ENCODE data around the gene KRTAP20-4. TPM values are rescaled to one million over a fixed set of nuclear protein-coding genes. Genes with fewer than 3 reads are reported as not detected.

The KRTAP20-4 gene
- total and polyA plus RNA-seq, 9 of the 15 experiments (the other 6 are each of a cell fraction or from before 2014, with no cell fraction given): not detected

DNA sequence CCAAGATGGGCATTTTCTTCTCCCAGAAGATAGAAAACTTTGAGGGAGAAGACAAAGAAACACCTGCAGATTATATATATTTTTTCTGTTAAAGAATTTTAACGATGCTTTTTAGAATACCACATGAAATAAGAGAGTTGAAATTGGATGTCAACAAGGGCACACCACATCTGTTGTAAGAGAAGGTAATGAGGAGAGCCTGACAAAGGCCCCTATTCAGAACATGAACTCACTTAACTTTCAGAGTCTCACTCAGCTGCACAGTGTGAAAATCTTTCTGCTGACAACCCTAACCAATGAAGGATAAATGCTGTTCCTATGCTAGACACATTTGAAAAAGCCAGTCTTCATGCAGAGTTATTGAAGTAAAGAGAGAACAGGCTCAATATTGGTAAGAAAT lies 37.6 kb upstream of the KRTAP20-4 start:
- peaks cover 1% of the 10 kb centered on the region for H3K9me3 ChIP-seq (replicated peaks; ENCODE audit: control insufficient read depth, insufficient read depth, low read depth, low read length)
- no peaks in the 10 kb centered on the region for H3K4me1 ChIP-seq (replicated peaks in 1 of 2; ENCODE audit: control insufficient read depth in 2 of 2, insufficient read depth in 2 of 2, low read length in 2 of 2)
- no peaks in the 10 kb centered on the region for H3K9me1 ChIP-seq (ENCODE audit: control insufficient read depth, insufficient read depth, low read length)
- ChIA-PET POLR2A (no interaction called here), CTCF (ENCODE audit: low intra/inter-chr PET ratio) (no interaction called here)
- no peak overlapping the region for H3K4me2 ChIP-seq (ENCODE audit: insufficient read depth, low read length)
- no peaks in the 10 kb centered on the region for H4K20me1 ChIP-seq (replicated peaks; ENCODE audit: control insufficient read depth, insufficient read depth, low read length)
- H2AFZ ChIP-seq (ENCODE audit: low read depth, low read length): no peak overlapping the region
- H3K79me2 ChIP-seq (ENCODE audit: control insufficient read depth, insufficient read depth, low read length): no peaks in the 10 kb centered on the region
- no peak for ATAC-seq
- FAIRE-seq: no peak
- intact Hi-C loops (cut with micrococcal nuclease): no loop called here
- H3K4me3 ChIP-seq: no peak overlapping the region
- no peak overlapping the region for H3K9ac ChIP-seq (ENCODE audit: insufficient read depth in 1 of 2, low read depth in 2 of 2, low read length in 2 of 2)
- no peak overlapping the region for H3K27ac ChIP-seq (ENCODE audit: extremely low read depth, low read depth, low read length)
- no peak for DNase-seq (ENCODE audit: extremely low read depth in 1 of 4, low spot score in 3 of 4)
- BruUV-seq (replicated peaks): no TSS peak
- in situ Hi-C loops (cut with MboI): no loop called here
- no peaks in the 10 kb centered on the region for H3K27me3 ChIP-seq (ENCODE audit: control insufficient read depth in 2 of 2, insufficient read depth in 2 of 2, low read length in 2 of 2)
- no peaks in the 10 kb centered on the region for H3K36me3 ChIP-seq (ENCODE audit: control insufficient read depth, insufficient read depth, low read length)
- no peak for TF ChIP-seq NR2C2 (CRISPR knock-in tag; IDR thresholded peaks at IDR 0.05)
- TF ChIP-seq NR2C2 (tag; IDR thresholded peaks at IDR 0.05): no peak
- no peak for TF ChIP-seq PTBP1 (IDR thresholded peaks at IDR 0.05; ENCODE audit: low read depth, low read length)
- no peak for TF ChIP-seq SAFB (IDR thresholded peaks at IDR 0.05; ENCODE audit: borderline replicate concordance, low read depth, low read length)
- TF ChIP-seq TRIM24 (IDR thresholded peaks at IDR 0.05): no peak
- TF ChIP-seq ZC3H8 (IDR thresholded peaks at IDR 0.05): no peak
- TF ChIP-seq, protein P1, sequence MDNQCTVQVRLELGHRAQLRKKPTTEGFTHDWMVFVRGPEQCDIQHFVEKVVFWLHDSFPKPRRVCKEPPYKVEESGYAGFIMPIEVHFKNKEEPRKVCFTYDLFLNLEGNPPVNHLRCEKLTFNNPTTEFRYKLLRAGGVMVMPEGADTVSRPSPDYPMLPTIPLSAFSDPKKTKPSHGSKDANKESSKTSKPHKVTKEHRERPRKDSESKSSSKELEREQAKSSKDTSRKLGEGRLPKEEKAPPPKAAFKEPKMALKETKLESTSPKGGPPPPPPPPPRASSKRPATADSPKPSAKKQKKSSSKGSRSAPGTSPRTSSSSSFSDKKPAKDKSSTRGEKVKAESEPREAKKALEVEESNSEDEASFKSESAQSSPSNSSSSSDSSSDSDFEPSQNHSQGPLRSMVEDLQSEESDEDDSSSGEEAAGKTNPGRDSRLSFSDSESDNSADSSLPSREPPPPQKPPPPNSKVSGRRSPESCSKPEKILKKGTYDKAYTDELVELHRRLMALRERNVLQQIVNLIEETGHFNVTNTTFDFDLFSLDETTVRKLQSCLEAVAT (IDR thresholded peaks at IDR 0.05): no peak
- TF ChIP-seq, protein P2, sequence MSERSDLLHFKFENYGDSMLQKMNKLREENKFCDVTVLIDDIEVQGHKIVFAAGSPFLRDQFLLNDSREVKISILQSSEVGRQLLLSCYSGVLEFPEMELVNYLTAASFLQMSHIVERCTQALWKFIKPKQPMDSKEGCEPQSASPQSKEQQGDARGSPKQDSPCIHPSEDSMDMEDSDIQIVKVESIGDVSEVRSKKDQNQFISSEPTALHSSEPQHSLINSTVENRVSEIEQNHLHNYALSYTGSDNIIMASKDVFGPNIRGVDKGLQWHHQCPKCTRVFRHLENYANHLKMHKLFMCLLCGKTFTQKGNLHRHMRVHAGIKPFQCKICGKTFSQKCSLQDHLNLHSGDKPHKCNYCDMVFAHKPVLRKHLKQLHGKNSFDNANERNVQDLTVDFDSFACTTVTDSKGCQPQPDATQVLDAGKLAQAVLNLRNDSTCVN (CRISPR knock-in tag; IDR thresholded peaks at IDR 0.05): no peak
- no peak for TF ChIP-seq MTF1 (CRISPR knock-in tag; IDR thresholded peaks at IDR 0.05; ENCODE audit: borderline replicate concordance)
- no peak for TF ChIP-seq SMAD1 (IDR thresholded peaks at IDR 0.05; ENCODE audit: low read depth, low read length, partially characterized antibody)
- TF ChIP-seq, protein P3, sequence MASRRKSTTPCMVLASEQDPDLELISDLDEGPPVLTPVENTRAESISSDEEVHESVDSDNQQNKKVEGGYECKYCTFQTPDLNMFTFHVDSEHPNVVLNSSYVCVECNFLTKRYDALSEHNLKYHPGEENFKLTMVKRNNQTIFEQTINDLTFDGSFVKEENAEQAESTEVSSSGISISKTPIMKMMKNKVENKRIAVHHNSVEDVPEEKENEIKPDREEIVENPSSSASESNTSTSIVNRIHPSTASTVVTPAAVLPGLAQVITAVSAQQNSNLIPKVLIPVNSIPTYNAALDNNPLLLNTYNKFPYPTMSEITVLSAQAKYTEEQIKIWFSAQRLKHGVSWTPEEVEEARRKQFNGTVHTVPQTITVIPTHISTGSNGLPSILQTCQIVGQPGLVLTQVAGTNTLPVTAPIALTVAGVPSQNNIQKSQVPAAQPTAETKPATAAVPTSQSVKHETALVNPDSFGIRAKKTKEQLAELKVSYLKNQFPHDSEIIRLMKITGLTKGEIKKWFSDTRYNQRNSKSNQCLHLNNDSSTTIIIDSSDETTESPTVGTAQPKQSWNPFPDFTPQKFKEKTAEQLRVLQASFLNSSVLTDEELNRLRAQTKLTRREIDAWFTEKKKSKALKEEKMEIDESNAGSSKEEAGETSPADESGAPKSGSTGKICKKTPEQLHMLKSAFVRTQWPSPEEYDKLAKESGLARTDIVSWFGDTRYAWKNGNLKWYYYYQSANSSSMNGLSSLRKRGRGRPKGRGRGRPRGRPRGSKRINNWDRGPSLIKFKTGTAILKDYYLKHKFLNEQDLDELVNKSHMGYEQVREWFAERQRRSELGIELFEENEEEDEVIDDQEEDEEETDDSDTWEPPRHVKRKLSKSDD (conservative IDR thresholded peaks at IDR 0.05; ENCODE audit: low read length): no peak
- TF ChIP-seq MCM2 (IDR thresholded peaks at IDR 0.05; ENCODE audit: low read depth): no peak
- no peak for TF ChIP-seq TAF15 (IDR thresholded peaks at IDR 0.05; ENCODE audit: low read depth, low read length)
- TF ChIP-seq PHTF2 (CRISPR knock-in tag; IDR thresholded peaks at IDR 0.05): no peak
- no peak for TF ChIP-seq SNIP1 (IDR thresholded peaks at IDR 0.05; ENCODE audit: low read depth)
- 0% methylated on average over 1 of the region's 1 CpG for WGBS (ENCODE audit: insufficient coverage, low coverage, missing lambda C conversion rate)
